Measurements from ENCODE around the gene RPS24. TPM values are rescaled to one million over a fixed set of nuclear protein-coding genes. Genes with fewer than 3 reads are reported as not detected.
A peak's percentile ranks its signal among the peaks of the same experiment; 100 is the strongest.
"Not testable (repeated sequence)": the region's sequence is repeated elsewhere in the genome, so short reads cannot be mapped to it uniquely, and the experiment has no call there.

RPS24 gene
- 9,570 TPM for polyA plus RNA-seq (2013)

DNA sequence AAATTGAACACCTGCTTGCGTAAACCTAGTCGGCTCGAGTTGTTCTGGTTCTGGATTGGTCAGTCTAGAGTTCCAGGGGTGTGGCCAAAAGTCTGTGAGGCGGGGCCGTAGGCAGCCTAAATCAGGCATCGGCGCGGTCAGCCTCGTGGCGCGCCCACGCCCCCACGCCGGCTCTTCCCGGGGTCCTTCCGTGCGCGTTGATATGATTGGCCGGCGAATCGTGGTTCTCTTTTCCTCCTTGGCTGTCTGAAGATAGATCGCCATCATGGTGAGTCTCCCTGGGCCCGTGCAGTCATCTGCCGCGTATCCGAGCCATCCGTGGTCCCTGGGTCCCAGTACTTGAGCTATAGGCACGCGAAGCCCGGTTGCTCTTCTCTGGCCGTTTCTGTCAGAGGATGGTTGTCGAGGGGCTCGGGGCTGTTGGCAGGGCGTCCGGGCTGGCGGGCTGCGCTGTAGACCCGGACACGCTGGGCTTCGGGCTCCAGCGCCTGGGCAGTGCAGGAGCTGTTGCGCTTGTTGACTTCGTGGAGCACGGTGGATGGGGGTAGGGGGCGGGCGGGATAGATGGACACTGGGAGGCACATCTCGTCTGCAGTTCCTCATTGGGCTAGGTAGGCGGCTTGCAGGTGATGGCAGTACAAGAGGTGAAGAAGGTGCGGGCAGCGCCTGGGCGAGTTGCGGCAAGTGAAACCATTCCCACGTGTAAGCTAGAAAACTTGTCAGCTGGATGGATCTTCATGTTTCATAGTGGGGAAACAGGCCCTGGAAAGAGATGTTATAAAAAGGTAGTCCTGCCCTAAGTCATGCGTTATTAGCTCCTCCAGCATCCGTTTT lies at the start of gene RPS24:
RPS24 (plus strand) TSS at position 227 of the 834 bp plus-strand sequence; CDS start at position 266, 39 bp downstream.
- Histone ChIP-seq H3K4me3 (ENCODE audit: control insufficient read depth in 1 of 7, extremely low read depth in 1 of 7, insufficient read depth in 4 of 7, low read depth in 2 of 7, low read length in 6 of 7) (peak within 1 kb of the TSS; percentile 72 to 100 (median 92)), H3K36me3 (ENCODE audit: control insufficient read depth in 4 of 4, insufficient read depth in 4 of 4, low read length in 3 of 4) (peaks cover 18 to 42% (median 34%) of the 10 kb centered on the region in 4 experiments), H3K9me3 (ENCODE audit: control extremely low read depth in 1 of 5, control insufficient read depth in 4 of 5, insufficient read depth in 2 of 5, low read depth in 1 of 5, low read length in 4 of 5) (no peaks in the 10 kb centered on the region), H3K4me1 (ENCODE audit: control extremely low read depth in 1 of 4, control insufficient read depth in 4 of 4, insufficient read depth in 4 of 4, low read length in 3 of 4) (peaks cover 13 to 47% (median 28%) of the 10 kb centered on the region in 4 experiments), H3K27me3 (replicated peaks in 2 of 5; ENCODE audit: control insufficient read depth in 4 of 5, insufficient read depth in 5 of 5, low read length in 4 of 5) (no peaks in the 10 kb centered on the region), H3K27ac (ENCODE audit: insufficient read depth in 1 of 2, low read depth in 1 of 2, low read length in 2 of 2, poor library complexity in 1 of 2, severe bottlenecking in 2 of 2) (peak within 1 kb of the TSS; percentile 54 to 84)
- DNase-seq, result peak; percentile 96 to 98 (median 97)
- POLR2A ChIA-PET, result interaction anchor here (0.5 to 0.9 kb wide), 2 partner anchors 671 to 723 kb away, joined by 3 read pairs; no protein-coding TSS in a partner anchor
- CTCF ChIA-PET, result interaction anchor here (0.7 to 1.2 kb wide), 2 partner anchors 8 to 12 kb away, joined by 3 read pairs; no protein-coding TSS in a partner anchor
- under 1% methylated on average over 38 of the region's 55 CpGs for WGBS (ENCODE audit: insufficient coverage)

DNA sequence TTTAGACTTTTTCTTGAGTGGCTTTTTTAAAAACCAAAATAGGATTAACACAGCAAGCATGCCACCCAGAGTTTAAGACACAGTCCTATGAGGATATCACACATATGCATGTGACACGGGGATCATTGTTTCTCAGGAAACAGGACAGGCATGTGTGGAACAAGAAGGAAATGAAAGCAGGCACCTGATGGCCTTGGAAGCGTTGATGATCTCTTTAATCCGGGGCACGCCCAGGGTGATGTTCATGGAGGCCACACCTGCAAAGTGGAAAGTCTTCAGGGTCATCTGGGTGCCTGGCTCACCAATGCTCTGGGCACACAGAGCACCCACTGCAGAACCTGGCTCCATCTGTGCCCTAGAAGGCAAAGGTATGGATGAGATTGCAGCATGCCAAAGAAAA lies 48.7 kb upstream of the RPS24 start:
- POLR2A ChIA-PET, result no interaction called here
- WGBS (ENCODE audit: insufficient coverage), result 100% methylated on average over 4 of the region's 4 CpGs

DNA sequence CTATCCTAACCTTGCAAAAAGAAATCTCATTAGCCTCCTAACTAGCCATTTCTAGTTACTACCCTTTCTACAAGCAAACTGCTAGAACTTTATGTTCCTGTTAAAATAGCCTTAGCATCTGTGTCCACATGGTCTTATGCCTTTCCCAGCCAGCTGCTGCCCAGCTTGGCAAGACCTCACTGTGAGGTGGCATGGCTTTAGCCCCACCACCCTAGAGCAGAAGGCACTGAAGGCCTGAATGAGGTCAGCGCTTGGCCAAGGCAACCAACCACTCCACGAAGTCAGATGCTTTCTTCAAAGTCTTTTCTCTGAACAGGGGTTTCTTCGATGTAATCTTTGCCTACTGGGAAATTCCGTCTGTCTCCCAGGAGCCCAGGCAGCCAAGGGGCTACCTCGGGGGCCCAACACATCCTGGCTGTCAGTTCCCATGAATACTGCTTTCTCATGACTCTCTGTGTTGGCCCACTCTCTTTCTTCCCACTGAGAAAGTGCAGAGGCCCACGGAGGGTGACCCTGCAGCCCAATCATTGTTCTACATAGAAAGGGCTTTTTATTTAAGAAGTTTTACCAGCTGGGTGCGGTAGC lies 45.9 kb upstream of the RPS24 start:
- ChIA-PET POLR2A (no interaction called here), CTCF (interaction anchor here (1.0 to 1.1 kb wide), 2 partner anchors 12 to 15 kb away, joined by 3 read pairs; no protein-coding TSS in a partner anchor)
- H3K27me3 ChIP-seq (replicated peaks in 2 of 5; ENCODE audit: control insufficient read depth in 4 of 5, insufficient read depth in 5 of 5, low read length in 4 of 5), result no peaks in the 10 kb centered on the region
- no peaks in the 10 kb centered on the region for H3K4me1 ChIP-seq (ENCODE audit: control extremely low read depth in 1 of 4, control insufficient read depth in 4 of 4, insufficient read depth in 4 of 4, low read length in 3 of 4)
- H3K4me3 ChIP-seq (ENCODE audit: control insufficient read depth in 1 of 7, extremely low read depth in 1 of 7, insufficient read depth in 4 of 7, low read depth in 2 of 7, low read length in 6 of 7), result no peak overlapping the region
- no peak overlapping the region for H3K27ac ChIP-seq (ENCODE audit: insufficient read depth in 1 of 2, low read depth in 1 of 2, low read length in 2 of 2, poor library complexity in 1 of 2, severe bottlenecking in 2 of 2)
- no peak for DNase-seq
- no peaks in the 10 kb centered on the region for H3K9me3 ChIP-seq (ENCODE audit: control extremely low read depth in 1 of 5, control insufficient read depth in 4 of 5, insufficient read depth in 2 of 5, low read depth in 1 of 5, low read length in 4 of 5)
- 98% methylated on average over 6 of the region's 7 CpGs for WGBS (ENCODE audit: insufficient coverage)
- H3K36me3 ChIP-seq (ENCODE audit: control insufficient read depth in 4 of 4, insufficient read depth in 4 of 4, low read length in 3 of 4), result peaks cover 30 to 88% (median 77%) of the 10 kb centered on the region in 4 experiments

More for the DNA sequence above, 48.7 kb upstream of the RPS24 start:
- no peaks in the 10 kb centered on the region for H3K27me3 ChIP-seq (replicated peaks in 2 of 5; ENCODE audit: control insufficient read depth in 4 of 5, insufficient read depth in 5 of 5, low read length in 4 of 5)
- CTCF ChIA-PET, result no interaction called here
- H3K4me3 ChIP-seq (ENCODE audit: control insufficient read depth in 1 of 7, extremely low read depth in 1 of 7, insufficient read depth in 4 of 7, low read depth in 2 of 7, low read length in 6 of 7), result no peak overlapping the region
- no peak overlapping the region for H3K27ac ChIP-seq (ENCODE audit: insufficient read depth in 1 of 2, low read depth in 1 of 2, low read length in 2 of 2, poor library complexity in 1 of 2, severe bottlenecking in 2 of 2)
- H3K36me3 ChIP-seq (ENCODE audit: control insufficient read depth in 4 of 4, insufficient read depth in 4 of 4, low read length in 3 of 4), result peaks cover 39 to 88% (median 85%) of the 10 kb centered on the region in 4 experiments
- no peak for DNase-seq
- H3K9me3 ChIP-seq (ENCODE audit: control extremely low read depth in 1 of 5, control insufficient read depth in 4 of 5, insufficient read depth in 2 of 5, low read depth in 1 of 5, low read length in 4 of 5), result no peaks in the 10 kb centered on the region
- no peaks in the 10 kb centered on the region for H3K4me1 ChIP-seq (ENCODE audit: control extremely low read depth in 1 of 4, control insufficient read depth in 4 of 4, insufficient read depth in 4 of 4, low read length in 3 of 4)

DNA sequence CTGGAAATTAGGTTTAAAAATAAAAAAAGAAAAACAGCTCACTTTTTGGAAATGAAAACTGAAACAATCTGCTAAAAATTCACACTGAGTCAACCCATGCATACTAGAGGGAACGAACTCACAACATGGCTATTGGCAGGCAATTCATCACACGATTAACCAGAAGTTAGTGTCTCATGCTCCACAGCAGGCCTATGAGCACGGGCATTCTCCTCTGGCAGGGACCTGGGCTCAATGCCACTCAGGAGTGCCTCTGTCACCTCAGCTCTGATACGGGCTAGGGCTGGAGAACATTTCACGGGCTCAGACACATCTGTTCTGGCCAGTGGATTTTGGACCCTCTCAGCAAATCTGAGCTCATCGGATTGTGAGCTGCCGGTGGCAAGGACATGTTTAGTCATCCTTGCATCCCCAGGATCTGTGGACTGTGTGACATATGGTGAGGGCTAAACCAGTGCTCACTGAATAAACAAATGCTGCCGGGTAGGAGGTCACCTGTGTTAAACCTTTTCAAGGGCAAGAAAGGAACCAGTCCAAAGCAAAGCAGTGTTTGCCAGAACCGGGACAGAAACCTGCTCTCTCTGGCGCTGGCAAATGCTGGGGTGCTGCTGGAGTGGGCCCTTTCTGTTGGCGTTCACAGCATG lies 44.5 kb upstream of the RPS24 start:
- ChIA-PET CTCF (interaction anchor here (1.0 kb wide), 1 partner anchor 16 kb away, joined by 3 read pairs; no protein-coding TSS in a partner anchor), POLR2A (no interaction called here)
- WGBS (ENCODE audit: insufficient coverage), result 98% methylated on average over 11 of the region's 11 CpGs
- DNase-seq, result no peak
- no peaks in the 10 kb centered on the region for H3K9me3 ChIP-seq (ENCODE audit: control extremely low read depth in 1 of 5, control insufficient read depth in 4 of 5, insufficient read depth in 2 of 5, low read depth in 1 of 5, low read length in 4 of 5)
- H3K4me1 ChIP-seq (ENCODE audit: control extremely low read depth in 1 of 4, control insufficient read depth in 4 of 4, insufficient read depth in 4 of 4, low read length in 3 of 4), result no peaks in the 10 kb centered on the region
- no peak overlapping the region for H3K4me3 ChIP-seq (ENCODE audit: control insufficient read depth in 1 of 7, extremely low read depth in 1 of 7, insufficient read depth in 4 of 7, low read depth in 2 of 7, low read length in 6 of 7)
- peaks cover 27 to 88% (median 75%) of the 10 kb centered on the region in 4 experiments for H3K36me3 ChIP-seq (ENCODE audit: control insufficient read depth in 4 of 4, insufficient read depth in 4 of 4, low read length in 3 of 4)
- H3K27me3 ChIP-seq (replicated peaks in 2 of 5; ENCODE audit: control insufficient read depth in 4 of 5, insufficient read depth in 5 of 5, low read length in 4 of 5), result no peaks in the 10 kb centered on the region
- H3K27ac ChIP-seq (ENCODE audit: insufficient read depth in 1 of 2, low read depth in 1 of 2, low read length in 2 of 2, poor library complexity in 1 of 2, severe bottlenecking in 2 of 2), result no peak overlapping the region

DNA sequence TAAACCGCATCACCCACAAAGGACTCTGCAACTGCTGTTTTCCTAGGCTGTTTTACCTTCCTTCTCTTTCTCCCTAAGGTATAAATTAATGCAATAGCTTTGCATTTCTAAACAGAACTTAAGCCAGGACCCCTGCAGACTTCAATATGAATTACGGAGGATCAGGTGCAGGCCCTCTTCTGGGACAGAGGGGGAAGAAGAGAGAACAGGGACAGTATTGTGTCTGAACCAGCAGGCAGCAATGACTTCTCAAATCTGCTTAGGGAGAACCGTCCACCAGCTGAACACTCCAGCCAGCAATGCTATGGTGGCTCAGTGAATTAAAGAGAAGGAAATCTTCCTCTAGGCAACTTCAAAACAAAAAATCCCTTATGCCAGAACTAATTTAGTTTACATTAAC lies 40.0 kb upstream of the RPS24 start:
- CTCF ChIA-PET, result no interaction called here

DNA sequence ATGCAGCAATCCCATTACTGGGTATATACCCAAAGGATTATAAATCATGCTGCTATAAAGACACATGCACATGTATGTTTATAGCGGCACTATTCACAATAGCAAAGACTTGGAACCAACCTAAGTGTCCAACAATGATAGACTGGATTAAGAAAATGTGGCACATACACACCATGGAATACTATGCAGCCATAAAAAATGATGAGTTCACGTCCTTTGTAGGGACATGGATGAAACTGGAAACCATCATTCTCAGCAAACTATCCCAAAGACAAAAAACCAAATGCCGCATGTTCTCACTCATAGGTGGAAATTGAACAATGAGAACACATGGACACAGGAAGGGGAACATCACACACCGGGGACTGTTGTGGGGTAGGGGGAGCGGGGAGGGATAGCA lies 34.9 kb upstream of the RPS24 start:
- H3K27ac ChIP-seq (ENCODE audit: insufficient read depth in 1 of 2, low read depth in 1 of 2, low read length in 2 of 2, poor library complexity in 1 of 2, severe bottlenecking in 2 of 2); DNase-seq; H3K4me3 ChIP-seq (ENCODE audit: control insufficient read depth in 1 of 7, extremely low read depth in 1 of 7, insufficient read depth in 4 of 7, low read depth in 2 of 7, low read length in 6 of 7); CTCF ChIA-PET; H3K27me3 ChIP-seq (replicated peaks in 2 of 5; ENCODE audit: control insufficient read depth in 4 of 5, insufficient read depth in 5 of 5, low read length in 4 of 5); H3K9me3 ChIP-seq (ENCODE audit: control extremely low read depth in 1 of 5, control insufficient read depth in 4 of 5, insufficient read depth in 2 of 5, low read depth in 1 of 5, low read length in 4 of 5); H3K4me1 ChIP-seq (ENCODE audit: control extremely low read depth in 1 of 4, control insufficient read depth in 4 of 4, insufficient read depth in 4 of 4, low read length in 3 of 4); POLR2A ChIA-PET: not testable (repeated sequence)
- H3K36me3 ChIP-seq (ENCODE audit: control insufficient read depth in 4 of 4, insufficient read depth in 4 of 4, low read length in 3 of 4), result peaks cover 23 to 52% (median 39%) of the 10 kb centered on the region in 4 experiments
- WGBS (ENCODE audit: insufficient coverage), result no CpG with 5 or more reads among the region's 5 CpGs

More for the DNA sequence above, 40.0 kb upstream of the RPS24 start:
- H3K27me3 ChIP-seq (replicated peaks in 2 of 5; ENCODE audit: control insufficient read depth in 4 of 5, insufficient read depth in 5 of 5, low read length in 4 of 5), result no peaks in the 10 kb centered on the region
- peaks cover 13 to 53% (median 41%) of the 10 kb centered on the region in 4 experiments for H3K36me3 ChIP-seq (ENCODE audit: control insufficient read depth in 4 of 4, insufficient read depth in 4 of 4, low read length in 3 of 4)
- no peak for DNase-seq
- H3K4me3 ChIP-seq (ENCODE audit: control insufficient read depth in 1 of 7, extremely low read depth in 1 of 7, insufficient read depth in 4 of 7, low read depth in 2 of 7, low read length in 6 of 7), result no peak overlapping the region
- no peaks in the 10 kb centered on the region for H3K9me3 ChIP-seq (ENCODE audit: control extremely low read depth in 1 of 5, control insufficient read depth in 4 of 5, insufficient read depth in 2 of 5, low read depth in 1 of 5, low read length in 4 of 5)
- H3K27ac ChIP-seq (ENCODE audit: insufficient read depth in 1 of 2, low read depth in 1 of 2, low read length in 2 of 2, poor library complexity in 1 of 2, severe bottlenecking in 2 of 2), result no peak overlapping the region
- 100% methylated on average over 1 of the region's 3 CpGs for WGBS (ENCODE audit: insufficient coverage)
- POLR2A ChIA-PET, result no interaction called here
- H3K4me1 ChIP-seq (ENCODE audit: control extremely low read depth in 1 of 4, control insufficient read depth in 4 of 4, insufficient read depth in 4 of 4, low read length in 3 of 4), result no peaks in the 10 kb centered on the region
